Measurements from ENCODE around the gene C9orf153.

DNA sequence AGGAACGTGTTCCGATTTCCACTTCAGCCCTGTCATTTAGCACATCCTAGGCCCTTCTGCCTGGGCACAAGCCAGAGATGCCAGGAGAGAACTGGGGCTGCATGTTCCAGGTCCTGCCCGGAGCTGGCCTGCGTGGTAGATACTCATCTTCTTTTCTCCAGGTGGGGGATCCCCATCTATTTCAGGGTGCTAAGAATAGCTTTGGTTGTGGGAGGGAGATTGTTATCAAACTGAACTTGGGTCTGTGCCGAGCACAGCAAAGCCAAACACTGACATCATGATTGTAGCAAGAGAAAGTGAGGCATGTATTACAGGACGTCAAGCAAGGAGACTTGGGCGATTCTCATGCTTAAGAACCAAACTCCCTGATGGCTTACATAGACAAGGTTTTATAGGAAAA, 18.2 kb downstream of the C9orf153 start:
- no peak for TF ChIP-seq EZH2 (IDR thresholded peaks at IDR 0.05; ENCODE audit: low read length, unreplicated experiment)
- TF ChIP-seq, protein P1, sequence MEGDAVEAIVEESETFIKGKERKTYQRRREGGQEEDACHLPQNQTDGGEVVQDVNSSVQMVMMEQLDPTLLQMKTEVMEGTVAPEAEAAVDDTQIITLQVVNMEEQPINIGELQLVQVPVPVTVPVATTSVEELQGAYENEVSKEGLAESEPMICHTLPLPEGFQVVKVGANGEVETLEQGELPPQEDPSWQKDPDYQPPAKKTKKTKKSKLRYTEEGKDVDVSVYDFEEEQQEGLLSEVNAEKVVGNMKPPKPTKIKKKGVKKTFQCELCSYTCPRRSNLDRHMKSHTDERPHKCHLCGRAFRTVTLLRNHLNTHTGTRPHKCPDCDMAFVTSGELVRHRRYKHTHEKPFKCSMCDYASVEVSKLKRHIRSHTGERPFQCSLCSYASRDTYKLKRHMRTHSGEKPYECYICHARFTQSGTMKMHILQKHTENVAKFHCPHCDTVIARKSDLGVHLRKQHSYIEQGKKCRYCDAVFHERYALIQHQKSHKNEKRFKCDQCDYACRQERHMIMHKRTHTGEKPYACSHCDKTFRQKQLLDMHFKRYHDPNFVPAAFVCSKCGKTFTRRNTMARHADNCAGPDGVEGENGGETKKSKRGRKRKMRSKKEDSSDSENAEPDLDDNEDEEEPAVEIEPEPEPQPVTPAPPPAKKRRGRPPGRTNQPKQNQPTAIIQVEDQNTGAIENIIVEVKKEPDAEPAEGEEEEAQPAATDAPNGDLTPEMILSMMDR (conservative IDR thresholded peaks at IDR 0.05; ENCODE audit: low read depth, low read length): no peak
- no peak for TF ChIP-seq EZH2phosphoT487 (IDR thresholded peaks at IDR 0.05; ENCODE audit: borderline replicate concordance, low read length)

Data from PC-3 (cell line).